ENCODE data around the gene USP31.

USP31 gene

GRCh38 chr16:23122144-23122543 lies 27.1 kb downstream of the USP31 start:
- WGBS (ENCODE audit: insufficient coverage, insufficient read length) = no CpG with 5 or more reads among the region's 5 CpGs
- Histone ChIP-seq H3K4me3 (ENCODE audit: low read length) (no peak overlapping the region), H3K27me3 (ENCODE audit: control insufficient read depth, insufficient read depth, low read length) (no peaks in the 10 kb centered on the region), H3K36me3 (ENCODE audit: control insufficient read depth, insufficient read depth, low read length) (no peaks in the 10 kb centered on the region), H3K27ac (ENCODE audit: low read length) (no peak overlapping the region), H3K4me1 (ENCODE audit: control insufficient read depth, insufficient read depth, low read length) (peaks cover 3% of the 10 kb centered on the region; the same call in 1 of the 2 replicates), H3K9me3 (ENCODE audit: control insufficient read depth, insufficient read depth, low read length) (no peaks in the 10 kb centered on the region)
- DNase-seq (ENCODE audit: low read depth, low spot score) = no peak

GRCh38 chr16:23121024-23121423 lies 28.2 kb downstream of the USP31 start:
- Histone ChIP-seq H3K4me3 (ENCODE audit: low read length) (no peak overlapping the region), H3K9me3 (ENCODE audit: control insufficient read depth, insufficient read depth, low read length) (no peaks in the 10 kb centered on the region), H3K36me3 (ENCODE audit: control insufficient read depth, insufficient read depth, low read length) (no peaks in the 10 kb centered on the region), H3K4me1 (ENCODE audit: control insufficient read depth, insufficient read depth, low read length) (peaks cover 3% of the 10 kb centered on the region; the same call in 1 of the 2 replicates), H3K27ac (ENCODE audit: low read length) (no peak overlapping the region), H3K27me3 (ENCODE audit: control insufficient read depth, insufficient read depth, low read length) (no peaks in the 10 kb centered on the region)
- WGBS (ENCODE audit: insufficient coverage, insufficient read length) = no CpG with 5 or more reads among the region's 3 CpGs
- no peak for DNase-seq (ENCODE audit: low read depth, low spot score)

GRCh38 chr16:23120562-23120961 lies 28.7 kb downstream of the USP31 start:
- DNase-seq (ENCODE audit: low read depth, low spot score) = no peak
- Histone ChIP-seq H3K27me3 (ENCODE audit: control insufficient read depth, insufficient read depth, low read length) (no peaks in the 10 kb centered on the region), H3K4me3 (ENCODE audit: low read length) (no peak overlapping the region), H3K9me3 (ENCODE audit: control insufficient read depth, insufficient read depth, low read length) (no peaks in the 10 kb centered on the region), H3K27ac (ENCODE audit: low read length) (no peak overlapping the region), H3K4me1 (ENCODE audit: control insufficient read depth, insufficient read depth, low read length) (peaks cover 3% of the 10 kb centered on the region; the same call in 1 of the 2 replicates), H3K36me3 (ENCODE audit: control insufficient read depth, insufficient read depth, low read length) (no peaks in the 10 kb centered on the region)
- no CpG with 5 or more reads among the region's 4 CpGs for WGBS (ENCODE audit: insufficient coverage, insufficient read length)

- H3K4me3 ChIP-seq (ENCODE audit: low read length) = no peak overlapping the region
- H3K9me3 ChIP-seq (ENCODE audit: control insufficient read depth, insufficient read depth, low read length) = no peaks in the 10 kb centered on the region
- no peaks in the 10 kb centered on the region for H3K27me3 ChIP-seq (ENCODE audit: control insufficient read depth, insufficient read depth, low read length)
- no peak for DNase-seq (ENCODE audit: low read depth, low spot score)
- peaks cover 3% of the 10 kb centered on the region; the same call in 1 of the 2 replicates for H3K4me1 ChIP-seq (ENCODE audit: control insufficient read depth, insufficient read depth, low read length)
- WGBS (ENCODE audit: insufficient coverage, insufficient read length) = no CpG with 5 or more reads among the region's 2 CpGs
- no peak overlapping the region for H3K27ac ChIP-seq (ENCODE audit: low read length)
- no peaks in the 10 kb centered on the region for H3K36me3 ChIP-seq (ENCODE audit: control insufficient read depth, insufficient read depth, low read length)
Measured at GRCh38 chr16:23119570-23119969, 29.7 kb downstream of the USP31 start.

- no peak for DNase-seq (ENCODE audit: low read depth, low spot score)
- no peak overlapping the region for H3K4me3 ChIP-seq (ENCODE audit: low read length)
- H3K9me3 ChIP-seq (ENCODE audit: control insufficient read depth, insufficient read depth, low read length) = no peaks in the 10 kb centered on the region
- H3K36me3 ChIP-seq (ENCODE audit: control insufficient read depth, insufficient read depth, low read length) = no peaks in the 10 kb centered on the region
- H3K4me1 ChIP-seq (ENCODE audit: control insufficient read depth, insufficient read depth, low read length) = no peaks in the 10 kb centered on the region
- no peak overlapping the region for H3K27ac ChIP-seq (ENCODE audit: low read length)
- WGBS (ENCODE audit: insufficient coverage, insufficient read length) = 100% methylated on average over 1 of the region's 7 CpGs
- H3K27me3 ChIP-seq (ENCODE audit: control insufficient read depth, insufficient read depth, low read length) = no peaks in the 10 kb centered on the region
Measured at GRCh38 chr16:23114131-23114904, 34.9 kb downstream of the USP31 start.

GRCh38 chr16:23113185-23113584 lies 36.1 kb downstream of the USP31 start:
- no peaks in the 10 kb centered on the region for H3K27me3 ChIP-seq (ENCODE audit: control insufficient read depth, insufficient read depth, low read length)
- DNase-seq (ENCODE audit: low read depth, low spot score) = no peak
- H3K9me3 ChIP-seq (ENCODE audit: control insufficient read depth, insufficient read depth, low read length) = no peaks in the 10 kb centered on the region
- WGBS (ENCODE audit: insufficient coverage, insufficient read length) = no CpG with 5 or more reads among the region's 5 CpGs
- no peak overlapping the region for H3K4me3 ChIP-seq (ENCODE audit: low read length)
- H3K27ac ChIP-seq (ENCODE audit: low read length) = no peak overlapping the region
- no peaks in the 10 kb centered on the region for H3K4me1 ChIP-seq (ENCODE audit: control insufficient read depth, insufficient read depth, low read length)
- H3K36me3 ChIP-seq (ENCODE audit: control insufficient read depth, insufficient read depth, low read length) = no peaks in the 10 kb centered on the region

GRCh38 chr16:23110257-23110899 lies 38.9 kb downstream of the USP31 start:
- Histone ChIP-seq H3K9me3 (ENCODE audit: control insufficient read depth, insufficient read depth, low read length) (no peaks in the 10 kb centered on the region), H3K27ac (ENCODE audit: low read length) (no peak overlapping the region), H3K4me1 (ENCODE audit: control insufficient read depth, insufficient read depth, low read length) (no peaks in the 10 kb centered on the region), H3K27me3 (ENCODE audit: control insufficient read depth, insufficient read depth, low read length) (no peaks in the 10 kb centered on the region), H3K4me3 (ENCODE audit: low read length) (no peak overlapping the region), H3K36me3 (ENCODE audit: control insufficient read depth, insufficient read depth, low read length) (no peaks in the 10 kb centered on the region)
- DNase-seq (ENCODE audit: low read depth, low spot score) = no peak
- no CpG with 5 or more reads among the region's 5 CpGs for WGBS (ENCODE audit: insufficient coverage, insufficient read length)

- Histone ChIP-seq H3K4me1 (ENCODE audit: control insufficient read depth, insufficient read depth, low read length) (no peaks in the 10 kb centered on the region), H3K4me3 (ENCODE audit: low read length) (no peak overlapping the region), H3K27ac (ENCODE audit: low read length) (no peak overlapping the region), H3K36me3 (ENCODE audit: control insufficient read depth, insufficient read depth, low read length) (peaks cover 3% of the 10 kb centered on the region; the same call in 1 of the 2 replicates), H3K9me3 (ENCODE audit: control insufficient read depth, insufficient read depth, low read length) (no peaks in the 10 kb centered on the region), H3K27me3 (ENCODE audit: control insufficient read depth, insufficient read depth, low read length) (no peaks in the 10 kb centered on the region)
- no peak for DNase-seq (ENCODE audit: low read depth, low spot score)
- no CpG with 5 or more reads among the region's 5 CpGs for WGBS (ENCODE audit: insufficient coverage, insufficient read length)
Measured at GRCh38 chr16:23107936-23108335, 41.3 kb downstream of the USP31 start.

- DNase-seq (ENCODE audit: low read depth, low spot score) = no peak
- H3K4me3 ChIP-seq (ENCODE audit: low read length) = no peak overlapping the region
- no peaks in the 10 kb centered on the region for H3K4me1 ChIP-seq (ENCODE audit: control insufficient read depth, insufficient read depth, low read length)
- no CpG with 5 or more reads among the region's 2 CpGs for WGBS (ENCODE audit: insufficient coverage, insufficient read length)
- H3K36me3 ChIP-seq (ENCODE audit: control insufficient read depth, insufficient read depth, low read length) = peaks cover 3% of the 10 kb centered on the region; the same call in 1 of the 2 replicates
- H3K27me3 ChIP-seq (ENCODE audit: control insufficient read depth, insufficient read depth, low read length) = no peaks in the 10 kb centered on the region
- H3K27ac ChIP-seq (ENCODE audit: low read length) = no peak overlapping the region
- H3K9me3 ChIP-seq (ENCODE audit: control insufficient read depth, insufficient read depth, low read length) = no peaks in the 10 kb centered on the region
Measured at GRCh38 chr16:23107117-23107516, 42.1 kb downstream of the USP31 start.

- H3K36me3 ChIP-seq (ENCODE audit: control insufficient read depth, insufficient read depth, low read length) = peaks cover 5% of the 10 kb centered on the region; the same call in 1 of the 2 replicates
- no CpG with 5 or more reads among the region's 5 CpGs for WGBS (ENCODE audit: insufficient coverage, insufficient read length)
- H3K9me3 ChIP-seq (ENCODE audit: control insufficient read depth, insufficient read depth, low read length) = no peaks in the 10 kb centered on the region
- H3K4me1 ChIP-seq (ENCODE audit: control insufficient read depth, insufficient read depth, low read length) = no peaks in the 10 kb centered on the region
- no peak overlapping the region for H3K27ac ChIP-seq (ENCODE audit: low read length)
- H3K27me3 ChIP-seq (ENCODE audit: control insufficient read depth, insufficient read depth, low read length) = no peaks in the 10 kb centered on the region
- no peak overlapping the region for H3K4me3 ChIP-seq (ENCODE audit: low read length)
- no peak for DNase-seq (ENCODE audit: low read depth, low spot score)
Measured at GRCh38 chr16:23105309-23105708, 43.9 kb downstream of the USP31 start.
